Umbilical cord (tissue), 2 donors: ENCODE measurements around the gene HOXB7. TPM values are rescaled to one million over a fixed set of nuclear protein-coding genes. Genes with fewer than 3 reads are reported as not detected.

Experiments
- DNase-seq: peaks from one replicate; pipeline ENCODE4 v3.0.0-alpha.2; 2015; ENCODE audit warnings: low spot score
- total RNA-seq: library from RNA; depleted of rRNA; stranded (reverse); fragments of >200 nt; gene quantifications from one replicate; pipeline ENCODE4 v1.2.3, GENCODE V29; 2014; ENCODE audit warnings: low replicate concordance; ENCODE audit not compliant: insufficient read depth

HOXB7 gene
- total RNA-seq, 1 donor from 2014 or later: 0.96 TPM

DNA sequence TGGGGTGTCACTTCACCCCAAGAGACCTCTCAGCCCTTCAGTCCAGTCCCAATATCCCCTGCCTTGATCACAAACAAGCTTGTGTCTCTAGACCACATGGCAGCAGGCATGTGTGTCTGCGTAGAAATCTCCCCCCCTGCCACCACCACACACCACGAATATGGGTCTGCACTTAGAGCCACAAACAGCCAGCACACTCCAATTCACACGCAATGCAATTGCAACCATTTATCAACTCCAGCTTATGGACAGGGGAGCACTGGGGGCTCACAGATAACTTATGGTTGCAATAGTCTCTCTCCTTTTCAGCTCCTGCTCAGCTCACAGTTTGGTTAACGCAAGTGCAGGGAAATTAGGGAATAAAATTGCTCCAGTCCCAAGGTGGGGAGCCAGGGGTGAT is 12.8 kb upstream of the HOXB7 start:
- no peak for DNase-seq

DNA sequence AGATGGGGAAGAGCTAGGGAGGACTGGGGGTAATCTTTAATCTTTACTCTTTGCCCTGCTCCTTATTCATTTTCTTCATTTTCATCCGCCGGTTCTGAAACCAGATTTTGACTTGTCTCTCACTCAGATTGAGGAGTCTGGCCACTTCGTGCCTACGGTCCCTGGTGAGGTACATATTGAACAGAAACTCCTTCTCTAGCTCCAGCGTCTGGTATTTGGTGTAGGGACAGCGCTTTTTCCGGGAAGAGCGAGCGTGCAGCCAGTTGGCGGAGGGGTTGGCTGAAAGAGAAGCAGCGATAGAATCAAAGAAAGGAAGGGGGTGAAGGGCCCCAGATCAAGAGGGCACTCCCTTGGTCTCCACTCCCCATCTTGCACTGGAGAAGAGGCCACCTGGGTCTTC is 12.0 kb upstream of the HOXB7 start:
- no peak for DNase-seq

DNA sequence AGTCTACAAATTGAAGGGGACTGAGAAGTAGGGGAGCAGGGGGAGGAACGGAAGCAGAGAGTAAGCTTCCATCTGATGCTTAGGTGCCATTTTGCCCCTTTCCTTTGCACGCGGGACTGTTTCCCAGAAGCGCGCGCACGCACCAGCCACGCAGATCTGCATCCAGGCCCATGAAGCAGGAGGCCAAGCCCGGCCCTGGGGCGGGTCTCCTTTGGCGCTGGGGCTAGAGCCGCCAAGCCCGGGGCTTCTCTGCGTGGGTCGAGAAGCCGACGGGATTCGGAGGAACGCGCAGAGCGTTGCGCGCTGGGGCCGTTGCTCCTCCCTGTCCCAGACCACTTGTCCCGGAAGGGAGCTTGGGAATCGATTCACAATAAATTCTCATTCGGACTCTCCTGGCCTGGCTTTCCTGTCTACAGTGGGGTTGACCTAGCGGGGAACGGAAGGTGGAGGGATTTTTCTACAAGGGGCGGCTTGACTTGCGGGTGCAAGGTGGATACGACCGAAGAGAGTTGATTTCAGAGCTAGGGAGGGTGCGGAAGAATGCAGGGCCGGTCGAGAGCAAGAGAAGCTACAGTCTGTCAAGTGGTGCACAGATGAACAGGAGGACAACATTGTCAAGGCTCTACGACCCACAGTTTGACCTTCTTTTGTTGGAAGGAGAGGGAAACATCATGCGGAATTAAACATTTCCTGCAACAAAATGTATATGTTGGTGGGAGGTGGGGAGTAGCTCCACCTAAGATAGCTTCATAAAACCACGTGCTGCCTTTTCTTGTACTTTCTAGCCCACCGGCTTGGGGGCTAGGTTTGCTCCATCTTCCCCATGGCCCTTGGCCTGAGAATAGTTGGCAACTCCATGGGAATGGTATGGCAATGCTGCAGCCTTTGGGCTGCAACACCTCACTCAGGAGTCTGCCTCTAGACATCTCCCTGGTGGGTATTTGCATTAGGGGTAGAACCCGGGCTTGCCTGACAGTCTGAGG is 10.9 kb upstream of the HOXB7 start:
- no peak for DNase-seq

DNA sequence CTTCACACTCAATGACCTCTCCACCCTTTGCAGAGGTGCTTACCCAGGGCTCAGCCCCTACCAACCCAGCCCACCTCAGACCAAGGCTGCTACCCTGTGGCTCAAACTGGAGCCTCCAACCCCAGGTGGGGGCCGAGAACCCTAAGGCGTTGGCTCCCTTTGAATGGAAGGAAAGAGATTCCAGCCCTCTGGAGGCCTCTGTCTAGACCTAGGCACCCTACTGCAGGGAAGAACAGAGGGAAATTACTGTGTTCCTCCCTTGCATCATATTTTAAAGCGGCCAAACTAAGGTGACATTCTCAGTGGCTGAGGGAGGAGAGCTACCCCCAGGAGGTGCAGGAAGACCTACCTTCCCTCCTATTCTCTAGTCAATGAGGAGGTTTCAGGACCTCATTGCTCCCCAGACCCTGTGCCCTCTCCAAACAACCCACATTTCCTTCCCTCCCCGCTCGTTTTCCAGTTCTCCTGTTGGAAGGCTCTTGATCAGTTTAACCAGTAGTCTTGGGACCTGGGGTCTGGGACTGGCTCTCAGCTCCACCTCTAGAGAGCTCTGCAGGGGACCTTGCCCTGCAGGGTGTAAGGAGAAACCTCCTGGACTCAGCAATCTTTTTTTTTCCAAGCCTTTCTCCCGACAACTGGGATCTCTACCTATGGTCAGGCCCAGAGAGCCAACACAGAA is 9.8 kb upstream of the HOXB7 start:
- no peak for DNase-seq

DNA sequence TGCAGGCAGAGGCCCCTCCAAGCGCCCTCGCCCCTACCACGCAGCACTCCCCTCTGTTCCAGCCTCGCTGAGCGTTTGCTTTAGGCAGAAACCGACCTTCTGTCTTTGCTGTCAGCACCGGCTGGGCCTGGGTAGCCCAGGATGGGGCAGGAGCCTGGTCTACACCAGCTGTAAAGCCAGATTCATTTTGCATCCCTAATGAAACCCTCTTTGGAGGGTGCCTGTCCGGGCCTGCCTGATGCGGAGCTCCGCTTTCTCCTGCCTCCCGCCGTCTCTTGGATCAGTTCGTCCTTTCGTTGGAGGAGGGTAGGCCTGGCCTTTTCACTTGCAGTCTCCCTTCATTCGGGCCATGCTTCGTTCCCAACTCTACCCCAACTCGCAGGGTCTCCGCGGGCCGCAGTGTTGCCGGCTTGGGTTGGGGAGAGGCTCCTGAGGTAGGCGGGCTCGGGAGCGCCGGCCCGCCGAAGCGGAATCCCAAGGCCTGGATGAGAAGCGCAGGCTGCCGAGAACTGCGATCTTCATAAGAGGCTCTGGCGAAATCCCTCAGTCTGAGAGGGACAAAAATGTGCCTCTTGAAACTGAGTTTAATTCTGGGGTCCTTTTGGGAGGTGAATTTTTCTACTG is 9.1 kb upstream of the HOXB7 start:
- no peak for DNase-seq

DNA sequence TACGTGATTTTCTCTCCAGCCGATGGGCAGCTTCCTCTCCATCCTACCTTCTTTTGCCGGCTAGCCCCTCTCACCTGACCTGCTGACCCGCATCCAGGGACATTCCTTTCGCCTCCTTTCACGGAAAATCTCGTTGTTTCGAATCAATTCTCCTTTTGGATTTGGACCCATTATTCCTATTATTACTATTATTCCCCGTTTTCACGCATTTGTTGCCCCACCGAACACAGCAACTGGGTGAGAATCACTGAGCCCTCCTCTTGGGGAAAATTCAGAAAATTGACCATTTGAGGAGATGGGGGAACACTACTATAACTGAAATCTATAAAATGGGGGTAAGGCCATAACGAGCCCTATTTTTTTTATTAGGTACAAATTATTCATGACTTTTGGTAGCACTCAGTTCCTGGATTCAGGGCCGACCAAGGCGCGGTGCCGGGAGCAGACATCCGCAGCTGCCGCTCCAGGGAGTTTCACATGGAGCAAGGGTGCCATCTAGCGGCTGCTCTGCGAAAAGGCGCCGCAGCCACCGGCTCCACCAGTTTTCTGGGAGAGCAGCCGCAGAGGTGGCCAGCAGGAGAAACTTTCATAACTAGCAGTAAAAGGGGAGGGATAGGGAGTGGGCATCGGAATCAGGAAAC is 7.6 kb upstream of the HOXB7 start:
- DNase-seq: peak; percentile 89

DNA sequence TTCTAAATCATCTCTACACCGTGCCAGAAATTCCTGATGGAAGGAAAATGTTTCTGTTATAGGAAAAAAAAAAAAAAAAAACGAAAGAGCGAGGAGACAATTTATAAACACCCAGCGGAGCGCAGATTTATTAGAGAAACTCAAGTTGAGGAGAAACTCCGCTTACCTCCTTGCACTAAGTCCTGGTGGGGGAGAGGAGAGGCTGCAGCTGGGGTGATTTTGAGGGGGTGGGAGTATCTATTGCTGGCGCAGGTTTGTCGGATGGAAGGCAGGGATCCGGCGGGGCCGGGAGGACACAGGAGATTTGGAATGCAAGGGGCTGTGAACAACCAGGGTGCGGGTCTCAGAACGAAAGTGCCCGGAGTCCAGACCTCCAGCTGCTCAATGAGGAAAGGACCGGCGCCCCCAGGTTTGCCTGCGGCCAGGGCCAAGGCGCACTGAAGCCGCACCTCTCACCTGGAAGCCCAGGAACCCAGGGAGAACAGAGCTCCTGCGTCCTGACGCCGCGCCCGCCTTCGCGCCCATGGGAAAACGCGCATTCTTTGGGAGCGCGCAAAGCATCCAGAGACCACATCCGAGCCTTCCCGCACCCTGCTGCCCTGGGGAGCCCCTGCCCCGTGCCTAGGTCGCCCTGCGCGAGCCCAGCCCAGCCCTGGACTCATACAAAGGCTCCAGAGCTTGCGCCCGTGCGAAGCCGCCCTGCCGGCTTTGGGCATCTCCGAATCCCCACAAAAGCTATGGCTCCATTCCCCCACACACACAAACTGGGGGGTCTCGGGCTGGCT is 6.8 kb upstream of the HOXB7 start:
- no peak for DNase-seq

DNA sequence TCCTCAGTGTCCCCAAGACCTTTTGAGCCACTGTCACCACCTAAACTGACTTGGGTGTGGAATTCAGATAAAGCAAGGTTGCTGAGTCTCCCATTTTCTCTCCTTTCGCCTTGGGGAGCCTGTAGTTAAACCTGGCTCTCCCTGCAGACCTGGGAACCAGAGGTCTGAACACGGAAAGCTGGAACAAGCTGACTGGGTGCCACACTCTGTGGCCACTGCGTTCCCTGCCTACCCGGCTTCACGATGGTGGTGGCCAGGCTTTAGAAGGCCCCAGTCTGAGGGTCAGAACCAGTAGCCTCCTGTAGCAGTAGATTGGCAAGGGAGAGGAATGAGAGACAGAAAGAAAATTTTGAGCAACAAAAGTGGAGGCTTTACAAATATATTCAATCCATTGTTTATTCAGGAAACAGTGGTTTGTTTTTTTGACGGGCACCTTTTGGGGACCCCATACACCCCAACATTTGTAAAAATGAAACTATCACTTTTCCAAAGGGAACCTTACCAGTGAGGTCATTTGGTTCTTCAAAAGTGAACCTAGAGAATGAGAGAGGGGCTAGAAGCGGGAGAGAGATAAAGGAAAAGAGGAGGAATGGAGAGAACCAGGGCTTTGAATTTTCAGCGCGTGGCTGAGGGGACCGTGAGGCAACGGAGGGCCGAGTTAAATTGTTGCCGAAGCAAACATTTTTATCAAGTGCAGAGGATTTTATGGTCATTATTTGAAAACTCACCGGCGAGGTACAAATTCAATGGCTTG is 6.1 kb upstream of the HOXB7 start:
- no peak for DNase-seq

DNA sequence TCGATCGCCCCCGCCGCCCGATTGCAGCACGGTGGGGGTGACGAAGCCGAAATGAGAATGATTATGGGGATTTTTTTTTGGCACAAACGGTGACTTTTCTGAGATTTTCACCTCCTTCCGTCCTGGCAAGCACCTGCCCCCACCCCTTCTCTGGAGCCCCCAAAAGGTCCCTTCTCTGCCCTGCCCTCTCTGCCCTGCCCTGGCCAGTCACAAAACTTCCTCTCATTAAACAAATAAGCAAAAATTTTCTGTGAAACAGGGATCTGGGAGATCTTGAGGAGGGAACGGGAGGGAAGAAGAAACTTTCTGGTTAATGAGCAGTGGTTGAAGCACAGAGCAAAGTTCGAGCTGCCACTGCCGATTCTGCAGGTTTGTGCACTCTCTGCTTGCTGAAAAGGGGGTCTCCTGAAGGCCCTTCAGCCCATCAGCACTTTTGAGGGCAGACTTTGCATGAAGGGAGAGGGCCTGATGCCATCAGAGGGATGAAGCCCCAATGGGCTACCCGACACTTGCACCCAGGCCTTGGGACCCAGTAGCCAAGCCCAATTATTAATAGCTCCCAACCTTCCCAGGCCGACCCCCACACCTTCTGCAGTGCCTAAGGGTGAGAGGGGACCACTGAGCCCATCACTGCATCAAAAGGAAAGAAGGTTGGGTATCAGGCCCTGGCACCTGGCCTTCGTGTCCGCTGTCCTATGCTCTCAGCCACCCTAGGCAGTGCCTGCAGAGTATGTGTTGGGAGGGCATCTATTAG is 5.3 kb upstream of the HOXB7 start:
- no peak for DNase-seq

DNA sequence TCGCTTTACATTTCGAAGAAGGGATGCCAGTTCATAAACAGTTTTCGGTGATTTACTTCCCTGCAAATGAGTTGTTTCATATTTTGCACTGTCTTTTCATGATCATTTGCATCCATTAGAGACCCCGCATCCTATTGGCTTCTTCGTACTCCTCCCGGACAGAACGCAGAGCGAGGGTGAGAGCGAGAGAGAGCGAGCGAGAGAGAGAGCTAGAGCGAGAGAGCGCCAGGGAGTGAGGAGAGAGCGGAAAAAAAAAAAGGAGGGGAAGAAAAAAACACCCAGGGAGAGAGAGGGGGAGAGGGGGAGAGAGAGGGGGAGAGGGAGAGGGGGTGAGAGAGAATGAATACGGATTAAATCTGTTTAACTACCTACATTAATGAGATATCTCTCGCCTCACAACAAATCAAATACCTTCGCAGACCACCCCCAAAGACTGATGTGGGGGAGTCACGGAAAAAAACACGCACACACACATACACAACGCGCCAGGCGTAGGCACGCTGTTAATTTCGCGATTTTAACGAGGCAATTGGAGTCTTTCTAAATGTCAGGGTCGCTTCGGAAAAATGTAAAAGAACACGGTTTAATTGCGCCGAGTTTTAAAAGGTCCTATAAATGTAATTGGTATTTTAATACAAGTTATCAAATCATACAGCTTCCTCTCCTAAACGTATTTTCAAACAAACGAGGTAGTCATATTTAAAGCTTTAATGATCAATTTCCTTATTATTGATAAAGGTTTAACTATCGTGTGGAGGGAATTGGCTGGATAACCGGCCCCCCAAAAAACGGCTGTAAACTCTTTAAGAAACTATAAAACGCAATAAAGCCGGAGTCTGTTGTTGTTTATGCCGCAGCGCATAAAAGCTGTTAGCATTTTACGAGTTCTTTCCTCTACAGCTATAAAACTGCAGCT is 4.5 kb upstream of the HOXB7 start, which contains the start of gene HOXB8:
HOXB8 (minus strand) TSS at position 246 of the 916 bp plus-strand sequence. CDS start 588 bp downstream, outside the sequence.
- DNase-seq: no peak

DNA sequence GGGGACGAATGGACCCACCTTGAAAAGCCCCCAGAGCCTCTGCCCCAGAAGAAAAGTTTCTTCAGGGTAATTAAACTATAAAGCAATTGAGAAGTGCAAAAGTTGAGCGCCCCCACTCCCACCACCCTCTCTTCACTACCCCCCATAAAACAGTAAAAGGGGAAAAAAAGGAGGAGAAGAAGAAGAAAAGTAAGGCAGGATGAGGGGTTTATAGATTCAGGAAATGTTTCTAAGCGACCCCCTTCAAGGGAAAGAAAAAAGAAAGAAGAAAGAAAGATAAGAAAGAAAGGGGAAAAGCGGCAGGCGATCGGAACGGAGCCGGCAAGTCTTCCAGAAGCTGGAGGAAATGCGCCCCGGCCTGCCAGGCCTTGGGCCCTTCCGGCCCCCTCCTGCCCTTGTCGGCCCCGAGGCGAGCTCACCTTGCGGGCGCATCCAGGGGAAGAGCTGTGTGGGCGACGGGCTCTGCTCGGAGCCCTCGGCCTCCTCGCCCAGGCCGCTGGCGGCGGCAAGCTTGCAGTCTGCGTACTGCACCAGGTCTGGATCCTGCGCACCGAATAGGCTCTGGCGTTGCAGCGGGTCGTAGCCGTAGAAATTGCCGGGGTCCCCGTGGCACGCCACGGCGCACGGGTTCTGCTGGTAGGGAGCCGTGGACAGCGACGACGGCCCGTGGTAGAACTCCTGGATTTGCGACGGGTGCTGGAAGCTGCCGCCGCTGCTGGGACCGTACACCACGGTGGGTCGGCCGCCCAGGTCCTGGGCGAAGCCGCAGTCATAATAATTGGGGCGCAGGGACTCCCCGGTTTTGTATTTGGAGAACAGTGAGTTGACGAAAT is 3.3 kb upstream of the HOXB7 start:
- DNase-seq: no peak

DNA sequence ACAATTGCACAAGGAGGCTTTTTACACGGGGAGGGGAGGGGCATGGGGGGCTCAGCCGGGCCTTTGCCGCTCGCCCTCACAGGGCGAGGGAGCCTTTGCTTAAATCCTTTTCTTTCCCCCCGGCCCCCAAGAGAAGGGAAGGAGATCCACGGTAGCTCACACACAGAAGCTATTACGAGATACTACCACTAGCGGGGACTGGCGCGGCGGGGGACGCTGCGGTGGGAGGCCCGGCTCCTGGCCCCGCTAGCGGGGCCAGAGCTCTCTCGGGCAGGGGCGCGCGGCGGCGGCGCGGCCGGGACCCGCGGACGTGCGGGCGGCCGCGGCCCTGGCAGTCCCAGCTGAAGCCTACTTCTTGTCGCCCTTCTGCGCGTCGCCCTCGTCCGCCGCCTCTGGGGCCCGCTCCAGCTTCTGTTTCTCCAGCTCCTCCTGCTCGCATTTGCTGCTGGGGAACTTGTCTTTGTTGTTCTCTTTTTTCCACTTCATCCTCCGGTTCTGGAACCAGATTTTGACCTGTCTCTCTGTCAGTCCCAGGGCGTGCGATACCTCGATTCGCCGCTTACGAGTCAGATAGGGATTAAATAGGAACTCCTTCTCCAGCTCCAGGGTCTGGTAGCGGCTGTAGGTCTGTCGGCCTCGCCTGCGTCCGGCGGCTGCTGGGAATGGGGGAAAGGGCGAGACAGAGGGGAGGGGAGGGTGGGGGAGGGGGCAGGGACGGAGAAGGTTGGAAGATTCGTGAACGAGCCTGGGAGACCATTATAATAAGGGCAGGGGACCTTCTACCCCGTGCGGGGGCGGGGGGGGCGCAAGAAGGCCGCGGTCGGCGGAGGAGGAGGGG is 2.3 kb upstream of the HOXB7 start:
- peak; percentile 38 for DNase-seq

DNA sequence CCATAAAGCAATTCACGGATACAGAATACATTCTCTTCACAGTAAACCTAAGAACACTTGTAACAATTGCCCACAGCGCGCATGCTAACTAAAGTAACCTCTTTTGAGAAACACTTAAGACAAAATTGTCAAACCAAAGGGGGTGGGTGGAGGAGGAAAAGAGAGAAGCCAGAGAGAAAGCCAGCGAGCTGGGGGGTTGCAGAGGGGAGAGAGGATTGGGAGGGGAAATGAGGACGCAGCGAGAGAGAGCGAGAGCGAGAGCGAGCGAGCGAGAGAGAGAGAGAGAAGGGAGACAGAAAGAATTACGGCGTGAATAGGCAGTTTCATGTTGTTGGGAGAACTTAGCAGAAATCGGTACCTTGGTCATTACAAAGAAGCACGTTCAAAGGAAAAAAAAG is 1.6 kb upstream of the HOXB7 start:
- DNase-seq: no peak

DNA sequence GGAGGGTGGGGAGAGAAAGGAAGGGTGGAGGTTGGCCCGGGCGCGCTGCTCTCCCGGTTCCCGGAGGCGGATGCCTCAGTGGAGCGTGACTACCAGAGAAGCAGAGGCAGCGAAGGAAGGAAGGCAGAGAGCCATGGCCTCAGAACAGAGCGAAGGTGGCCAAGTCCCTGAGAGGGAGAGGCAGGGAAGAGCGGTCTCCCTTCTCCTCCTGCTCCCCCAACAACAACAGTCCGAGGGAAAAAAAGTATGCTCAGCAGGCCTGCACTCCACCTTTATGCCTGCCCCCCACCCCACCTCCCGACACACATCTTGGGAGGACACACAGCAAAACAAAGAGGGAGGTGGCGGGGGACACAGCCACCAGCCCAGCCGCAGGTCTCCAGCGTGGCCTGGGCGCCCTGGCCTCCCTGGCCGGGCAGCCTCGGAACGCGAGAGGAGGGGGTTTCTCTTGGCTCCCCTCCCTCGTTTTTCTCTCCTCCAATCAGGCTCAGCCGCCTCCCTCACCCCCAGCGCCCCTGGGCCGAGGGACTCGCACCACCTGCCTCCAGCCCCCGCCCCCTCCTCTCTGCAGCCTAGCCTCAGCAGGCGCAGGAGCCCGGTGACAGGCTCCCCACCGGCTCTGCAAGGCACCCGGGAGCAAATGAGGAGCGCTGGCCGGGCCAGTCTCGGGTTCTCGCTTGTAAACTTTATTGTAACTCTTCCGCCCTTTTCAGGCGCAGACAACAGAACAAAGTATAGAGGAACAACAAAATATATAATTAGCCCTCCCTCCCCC is 1.1 kb upstream of the HOXB7 start:
- DNase-seq: no peak

DNA sequence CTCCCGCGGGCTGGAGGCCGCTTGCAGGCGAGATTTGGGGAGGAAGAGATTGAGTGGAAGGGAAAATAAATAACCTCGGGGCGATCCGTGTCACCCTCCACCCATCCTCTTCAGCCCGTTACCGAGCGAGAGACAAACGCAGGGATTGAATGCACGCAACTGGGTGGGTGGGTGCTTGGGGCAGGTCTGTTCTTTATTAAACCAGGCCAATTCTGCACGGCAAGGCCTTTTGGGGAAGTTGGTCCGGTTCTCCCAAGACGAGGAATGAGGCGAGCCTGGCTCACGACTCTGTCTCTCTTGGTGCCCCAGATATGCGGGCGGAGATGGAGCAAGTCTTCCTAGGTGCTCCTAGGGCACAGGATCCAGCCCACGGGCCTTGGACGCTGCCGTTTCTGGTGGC is 396 bp upstream of the HOXB7 start:
- no peak for DNase-seq

DNA sequence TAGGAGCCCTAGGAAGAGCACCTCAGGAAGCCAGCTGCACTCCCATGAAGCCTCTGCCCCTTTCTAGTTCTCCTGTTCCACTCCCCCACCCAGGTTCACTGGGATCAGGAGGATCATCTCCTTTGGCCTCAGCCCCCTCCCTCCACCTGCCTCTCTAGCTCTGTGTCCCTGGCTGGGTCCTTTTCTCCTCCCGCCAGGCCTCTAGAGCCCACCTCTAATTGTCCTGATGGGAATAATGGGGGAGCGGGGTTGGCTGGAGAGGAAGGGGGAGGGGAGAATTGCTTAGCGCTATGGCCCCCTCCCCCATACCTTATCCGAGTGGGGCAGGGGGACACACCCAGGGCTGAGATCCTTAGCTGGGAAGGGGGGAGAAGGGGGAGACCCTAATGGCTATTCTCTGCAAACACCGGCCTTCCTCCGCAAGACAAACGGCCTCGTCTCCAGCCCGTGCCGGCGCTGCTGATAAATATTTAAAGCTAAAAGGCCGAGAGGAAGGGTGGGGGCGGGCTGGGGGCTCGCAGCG is 997 bp downstream of the HOXB7 start:
- DNase-seq: no peak
